Adrenal gland (tissue), 5 donors: Measurements from ENCODE around the gene SRMS.
"Not testable (repeated sequence)": the region's sequence is repeated elsewhere in the genome, so short reads cannot be mapped to it uniquely, and the experiment has no call there.

Experiments used
- CTCF ChIP-seq, 6 experiments: fragments of 450-650 bp in 4 of 6; fragments of 200-600 bp in 2 of 6; sonication (generic) in 1 of 6; IDR thresholded peaks; 1 replicate in 5 of 6; 2 replicates in 1 of 6; pipeline versions ENCODE4 v1.5.1 to v1.8.0; 2016 to 2021; ENCODE audit warnings: antibody characterized with exemption in 6 of 6, mild to moderate bottlenecking in 2 of 6, moderate library complexity in 1 of 6
- POLR2A ChIP-seq, 2 donors: fragments of 450-650 bp; IDR thresholded peaks; one replicate each; pipeline ENCODE4 v1.6.1; 2017; ENCODE audit warnings: antibody characterized with exemption in 2 of 2, mild to moderate bottlenecking in 2 of 2, moderate library complexity in 1 of 2
- donor health status: DM: no; HTN: no; CAD: no.

- not testable (repeated sequence) for TF ChIP-seq CTCF, POLR2A (IDR thresholded peaks at IDR 0.05)
Observed at GRCh38 chr20:63514520-63514919, 33.0 kb downstream of the SRMS start.
